Uterus (tissue), 2 donors: Measurements from ENCODE around the gene IL1RAPL2.

Source experiments
- CTCF ChIP-seq, 4 experiments: fragments of 200-600 bp in 2 of 4; fragments of 450-650 bp in 2 of 4; sonication (generic) in 2 of 4; IDR thresholded peaks; one replicate each; pipeline ENCODE4 v1.5.1; 2016 to 2019; ENCODE audit warnings: antibody characterized with exemption in 4 of 4, mild to moderate bottlenecking in 2 of 4, moderate library complexity in 1 of 4
- POLR2A ChIP-seq, 2 donors: fragments of 450-650 bp; IDR thresholded peaks; one replicate each; pipeline ENCODE4 v1.6.1; 2016; ENCODE audit warnings: antibody characterized with exemption in 2 of 2, mild to moderate bottlenecking in 1 of 2, moderate library complexity in 1 of 2

- TF ChIP-seq CTCF (IDR thresholded peaks at IDR 0.05) (no peak), POLR2A (IDR thresholded peaks at IDR 0.05) (no peak)
These were observed 387.3 kb downstream of the IL1RAPL2 start for GRCh38 chrX:104953251-104953650.
